Mesenchymal stem cell (in vitro differentiated cells and primary cell): ENCODE measurements around the gene ITSN2.

Experiments
- DNase-seq: peaks from one replicate; pipeline ENCODE4 v3.0.0-alpha.2; 2013
- H2AFZ ChIP-seq: one replicate; pipeline ENCODE4 v1.6.1; 2013; ENCODE audit warnings: low read depth, mild to moderate bottlenecking, control low read depth, inconsistent platforms, low read length, moderate library complexity
- H2AK5ac ChIP-seq: 2 replicates; pipeline ENCODE4 v1.6.1; 2013; ENCODE audit warnings: low read length, moderate library complexity, mild to moderate bottlenecking, inconsistent platforms; ENCODE audit not compliant: severe bottlenecking
- H2BK120ac ChIP-seq: one replicate; pipeline ENCODE4 v1.6.1; 2013; ENCODE audit warnings: low read depth, mild to moderate bottlenecking, inconsistent platforms, low read length, moderate library complexity
- H2BK12ac ChIP-seq, 2 experiments: one replicate each; pipeline ENCODE4 v1.6.1; 2013; ENCODE audit warnings: inconsistent platforms in 2 of 2, low read length in 2 of 2, mild to moderate bottlenecking in 2 of 2, moderate library complexity in 2 of 2, control low read depth in 1 of 2
- H2BK15ac ChIP-seq: one replicate; pipeline ENCODE4 v1.6.1; 2013; ENCODE audit warnings: mild to moderate bottlenecking, low read depth, inconsistent platforms; ENCODE audit not compliant: poor library complexity, severe bottlenecking
- H2BK5ac ChIP-seq: 2 replicates; pipeline ENCODE4 v1.6.1; 2013; ENCODE audit warnings: low read depth, mild to moderate bottlenecking, low read length, control low read depth, inconsistent platforms; ENCODE audit not compliant: poor library complexity, severe bottlenecking
- H3K14ac ChIP-seq, 2 experiments: one replicate each; pipeline ENCODE4 v1.6.1; 2013; ENCODE audit warnings: inconsistent platforms in 2 of 2, low read length in 2 of 2, control low read depth in 1 of 2, mild to moderate bottlenecking in 1 of 2, moderate library complexity in 1 of 2
- H3K18ac ChIP-seq, 2 experiments: one replicate each; pipeline ENCODE4 v1.6.1; 2013; ENCODE audit warnings: inconsistent platforms in 2 of 2, low read length in 2 of 2, control low read depth in 1 of 2, low read depth in 1 of 2, mild to moderate bottlenecking in 1 of 2
- H3K23ac ChIP-seq, 2 experiments: one replicate each; pipeline ENCODE4 v1.6.1; 2013; ENCODE audit warnings: inconsistent platforms in 2 of 2, low read length in 2 of 2, mild to moderate bottlenecking in 2 of 2, moderate library complexity in 2 of 2, control low read depth in 1 of 2
- H3K27ac ChIP-seq: 2 replicates; pipeline ENCODE4 v1.5.1; 2013; ENCODE audit warnings: mild to moderate bottlenecking, moderate library complexity, low read length, control low read depth, inconsistent platforms; ENCODE audit not compliant: poor library complexity, severe bottlenecking
- H3K27me3 ChIP-seq, 2 experiments: 2 replicates each; pipeline versions ENCODE4 v1.6.1 to v1.7.0; 2013; ENCODE audit warnings: low read length in 2 of 2, mild to moderate bottlenecking in 2 of 2, moderate library complexity in 2 of 2, control low read depth in 1 of 2, inconsistent platforms in 1 of 2; ENCODE audit not compliant: control insufficient read depth in 1 of 2, insufficient read depth in 1 of 2
- H3K36me3 ChIP-seq, 2 experiments: 2 replicates each; pipeline versions ENCODE4 v1.6.1 to v1.7.0; 2013; ENCODE audit warnings: low read length in 2 of 2, control low read depth in 1 of 2, inconsistent platforms in 1 of 2, low read depth in 1 of 2, mild to moderate bottlenecking in 1 of 2; ENCODE audit not compliant: insufficient read depth in 2 of 2, control insufficient read depth in 1 of 2
- H3K4ac ChIP-seq, 2 experiments: one replicate each; pipeline ENCODE4 v1.6.1; 2013; ENCODE audit warnings: inconsistent platforms in 2 of 2, low read length in 2 of 2, mild to moderate bottlenecking in 2 of 2, moderate library complexity in 2 of 2, control low read depth in 1 of 2, low read depth in 1 of 2
- H3K4me1 ChIP-seq: 2 replicates; pipeline ENCODE4 v1.6.1; 2013; ENCODE audit warnings: low read depth, low read length, control low read depth; ENCODE audit not compliant: control insufficient read depth, insufficient read depth
- H3K4me2 ChIP-seq: 2 replicates; pipeline ENCODE4 v1.6.1; 2013; ENCODE audit warnings: low read length, mild to moderate bottlenecking, inconsistent platforms; ENCODE audit not compliant: poor library complexity, severe bottlenecking
- H3K4me3 ChIP-seq, 2 experiments: 2 replicates each; pipeline versions ENCODE4 v1.5.1 to v1.7.0; 2013; ENCODE audit warnings: low read length in 2 of 2, mild to moderate bottlenecking in 2 of 2, control low read depth in 1 of 2, low read depth in 1 of 2; ENCODE audit not compliant: insufficient read depth in 1 of 2
- H3K79me1 ChIP-seq: replicated peaks from 2 replicates; pipeline ENCODE4 v1.6.1; 2013; ENCODE audit warnings: mild to moderate bottlenecking, control low read depth, low read length, inconsistent platforms; ENCODE audit not compliant: poor library complexity, severe bottlenecking
- H3K9ac ChIP-seq: 2 replicates; pipeline ENCODE4 v1.7.0; 2013; ENCODE audit warnings: mild to moderate bottlenecking, low read length, moderate library complexity
- H3K9me3 ChIP-seq: 2 replicates; pipeline ENCODE4 v1.7.0; 2013; ENCODE audit warnings: mild to moderate bottlenecking, low read length; ENCODE audit not compliant: control insufficient read depth
- H4K8ac ChIP-seq: one replicate; pipeline ENCODE4 v1.6.1; 2013; ENCODE audit warnings: inconsistent platforms, mild to moderate bottlenecking, low read length, moderate library complexity
- H4K91ac ChIP-seq: one replicate; pipeline ENCODE4 v1.6.1; 2013; ENCODE audit warnings: mild to moderate bottlenecking, low read length, inconsistent platforms
- WGBS: methylation state at CpG from one replicate; pipeline ENCODE4 v1.1.7; 2013; ENCODE audit warnings: mixed read lengths; 5-methylcytosine and 5-hydroxymethylcytosine counted together

The ITSN2 gene

GRCh38 chr2:24403832-24404212 lies 43.5 kb upstream of the ITSN2 start:
- no peak overlapping the region for H2AFZ ChIP-seq
- H2BK15ac ChIP-seq, result no peak overlapping the region
- H3K4me3 ChIP-seq, result peak overlapping the region in 1 of 2 experiments; percentile 46
- no peak overlapping the region for H4K8ac ChIP-seq
- H2AK5ac ChIP-seq, result no peak overlapping the region
- no peak overlapping the region for H3K23ac ChIP-seq
- no peak overlapping the region for H3K14ac ChIP-seq
- WGBS, result 91% methylated on average over 5 of the region's 6 CpGs
- no peaks in the 10 kb centered on the region for H3K79me1 ChIP-seq
- no peak overlapping the region for H3K4me2 ChIP-seq
- no peak for DNase-seq
- H3K27me3 ChIP-seq, result peaks cover under 1 to 2% of the 10 kb centered on the region in 2 experiments
- H2BK12ac ChIP-seq, result no peak overlapping the region
- H3K18ac ChIP-seq, result no peak overlapping the region
- no peak overlapping the region for H2BK120ac ChIP-seq
- no peaks in the 10 kb centered on the region for H3K36me3 ChIP-seq
- no peak overlapping the region for H3K4ac ChIP-seq
- no peaks in the 10 kb centered on the region for H3K9me3 ChIP-seq
- no peak overlapping the region for H3K27ac ChIP-seq
- H3K4me1 ChIP-seq, result no peaks in the 10 kb centered on the region
- no peak overlapping the region for H2BK5ac ChIP-seq
- no peak overlapping the region for H3K9ac ChIP-seq
- no peak overlapping the region for H4K91ac ChIP-seq

GRCh38 chr2:24403168-24403831 lies 43.0 kb upstream of the ITSN2 start:
- H2BK15ac ChIP-seq, result no peak overlapping the region
- H3K4ac ChIP-seq, result no peak overlapping the region
- H2BK12ac ChIP-seq, result no peak overlapping the region
- no peak overlapping the region for H2AFZ ChIP-seq
- H3K79me1 ChIP-seq, result no peaks in the 10 kb centered on the region
- no peak overlapping the region for H3K9ac ChIP-seq
- DNase-seq, result no peak
- H4K91ac ChIP-seq, result no peak overlapping the region
- no peaks in the 10 kb centered on the region for H3K27me3 ChIP-seq
- H3K14ac ChIP-seq, result no peak overlapping the region
- no peaks in the 10 kb centered on the region for H3K9me3 ChIP-seq
- H3K23ac ChIP-seq, result no peak overlapping the region
- no peak overlapping the region for H3K4me2 ChIP-seq
- no peak overlapping the region for H3K27ac ChIP-seq
- no peak overlapping the region for H2BK5ac ChIP-seq
- H2BK120ac ChIP-seq, result no peak overlapping the region
- H3K4me1 ChIP-seq, result no peaks in the 10 kb centered on the region
- WGBS, result 97% methylated on average over 13 of the region's 22 CpGs
- peak overlapping the region in 1 of 2 experiments; percentile 46 for H3K4me3 ChIP-seq
- no peak overlapping the region for H4K8ac ChIP-seq
- H2AK5ac ChIP-seq, result no peak overlapping the region
- no peak overlapping the region for H3K18ac ChIP-seq
- H3K36me3 ChIP-seq, result no peaks in the 10 kb centered on the region

GRCh38 chr2:24402242-24403097 lies 42.1 kb upstream of the ITSN2 start:
- peak overlapping the region; percentile 37 for H3K9ac ChIP-seq
- no peaks in the 10 kb centered on the region for H3K9me3 ChIP-seq
- H3K4me2 ChIP-seq, result no peak overlapping the region
- no peaks in the 10 kb centered on the region for H3K27me3 ChIP-seq
- H4K91ac ChIP-seq, result no peak overlapping the region
- no peak overlapping the region for H3K27ac ChIP-seq
- no peak overlapping the region for H2AFZ ChIP-seq
- H3K23ac ChIP-seq, result no peak overlapping the region
- H4K8ac ChIP-seq, result no peak overlapping the region
- no peak overlapping the region for H2BK15ac ChIP-seq
- H2BK12ac ChIP-seq, result no peak overlapping the region
- no peak overlapping the region for H3K4ac ChIP-seq
- no peak for DNase-seq
- peak overlapping the region in 1 of 2 experiments; percentile 69 for H3K4me3 ChIP-seq
- no peak overlapping the region for H2BK120ac ChIP-seq
- H3K4me1 ChIP-seq, result no peaks in the 10 kb centered on the region
- H2AK5ac ChIP-seq, result no peak overlapping the region
- no peaks in the 10 kb centered on the region for H3K79me1 ChIP-seq
- no peak overlapping the region for H3K18ac ChIP-seq
- H3K36me3 ChIP-seq, result no peaks in the 10 kb centered on the region
- H2BK5ac ChIP-seq, result no peak overlapping the region
- H3K14ac ChIP-seq, result no peak overlapping the region
- 97% methylated on average over 15 of the region's 38 CpGs for WGBS

- Histone ChIP-seq H3K9ac (no peak overlapping the region), H2AFZ (no peak overlapping the region), H3K18ac (no peak overlapping the region), H2BK15ac (no peak overlapping the region), H2BK120ac (no peak overlapping the region), H3K4me2 (no peak overlapping the region), H4K91ac (no peak overlapping the region), H2BK5ac (no peak overlapping the region), H3K4me3 (no peak overlapping the region), H3K27ac (no peak overlapping the region), H3K14ac (no peak overlapping the region), H3K79me1 (no peaks in the 10 kb centered on the region), H3K23ac (no peak overlapping the region), H3K9me3 (no peaks in the 10 kb centered on the region), H2AK5ac (no peak overlapping the region), H4K8ac (no peak overlapping the region), H3K4me1 (no peaks in the 10 kb centered on the region), H3K27me3 (no peaks in the 10 kb centered on the region), H3K36me3 (no peaks in the 10 kb centered on the region), H2BK12ac (no peak overlapping the region), H3K4ac (no peak overlapping the region)
- WGBS, result 82% methylated on average over 18 of the region's 18 CpGs
- no peak for DNase-seq
Observed at GRCh38 chr2:24400207-24400907, 40.0 kb upstream of the ITSN2 start.
